HG03457 (cell line): Measurements from ENCODE around the gene DUSP7.

ENCODE experiments used
- ATAC-seq: cut with Tn5 transposase; IDR thresholded peaks from one replicate; pipeline ENCODE4 v1.9.1; 2021; ENCODE audit warnings: moderate number of reproducible peaks; ENCODE audit not compliant: unreplicated experiment

Gene DUSP7

GRCh38 chr3:52086976-52087663 lies 30.7 kb upstream of the DUSP7 start:
- no peak for ATAC-seq

DNA sequence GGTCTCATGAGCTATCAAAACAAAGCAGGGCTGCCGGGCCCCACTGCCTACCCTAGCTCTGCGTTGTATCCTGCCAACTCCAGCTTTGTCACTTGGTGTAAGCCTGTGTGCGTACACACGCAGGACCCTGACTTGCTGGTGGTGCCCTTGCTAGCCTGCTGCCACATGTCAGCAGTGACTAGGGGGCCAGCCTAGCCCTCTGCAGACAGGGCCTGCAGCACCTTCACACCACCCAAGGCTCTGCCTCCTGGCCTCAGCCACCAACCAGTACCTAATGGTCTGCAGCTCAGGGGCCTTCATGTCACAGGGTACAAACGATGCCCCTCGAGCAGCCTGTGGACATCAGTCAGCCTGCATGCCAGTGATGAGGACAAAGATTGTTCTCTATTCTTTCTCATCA lies 30.1 kb upstream of the DUSP7 start:
- no peak for ATAC-seq

GRCh38 chr3:52085681-52086282 lies 29.4 kb upstream of the DUSP7 start:
- no peak for ATAC-seq

DNA sequence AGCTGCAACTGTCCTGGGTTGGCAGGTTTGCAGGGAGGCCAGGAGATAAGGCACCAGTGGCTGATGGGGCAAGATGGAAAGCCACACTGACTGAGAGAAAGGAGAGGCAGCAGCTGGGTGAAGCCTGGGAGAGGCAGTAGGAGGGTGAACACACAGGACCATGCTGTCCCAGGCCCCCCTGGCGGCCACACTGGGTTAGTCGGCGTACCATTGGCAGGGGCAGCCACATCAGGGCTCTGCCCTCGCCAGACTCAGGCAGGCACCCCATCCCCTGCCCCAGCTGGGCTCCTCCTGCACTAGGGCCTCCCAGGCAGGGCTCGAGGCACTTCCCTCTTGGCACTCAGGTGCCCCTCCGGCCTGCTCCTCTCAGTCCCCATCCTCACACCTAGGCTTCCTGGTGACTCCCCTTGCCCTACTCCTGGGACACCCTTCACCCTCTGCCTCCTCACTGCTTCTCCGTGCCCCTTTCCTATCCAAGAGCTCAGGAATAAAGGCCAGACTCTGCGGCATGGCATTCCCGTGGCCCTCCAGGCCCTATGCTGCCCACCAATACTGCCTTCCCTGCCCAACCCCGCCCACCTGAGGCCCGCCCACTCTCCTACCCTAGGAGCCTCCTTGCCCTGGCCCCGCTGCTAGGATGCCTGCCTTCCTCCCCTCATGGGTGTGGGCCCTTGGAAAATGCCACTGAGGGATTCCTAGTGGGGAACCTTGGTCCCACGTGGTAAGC lies 28.7 kb upstream of the DUSP7 start:
- ATAC-seq, result no peak

GRCh38 chr3:52084216-52084945 lies 28.0 kb upstream of the DUSP7 start:
- no peak for ATAC-seq

DNA sequence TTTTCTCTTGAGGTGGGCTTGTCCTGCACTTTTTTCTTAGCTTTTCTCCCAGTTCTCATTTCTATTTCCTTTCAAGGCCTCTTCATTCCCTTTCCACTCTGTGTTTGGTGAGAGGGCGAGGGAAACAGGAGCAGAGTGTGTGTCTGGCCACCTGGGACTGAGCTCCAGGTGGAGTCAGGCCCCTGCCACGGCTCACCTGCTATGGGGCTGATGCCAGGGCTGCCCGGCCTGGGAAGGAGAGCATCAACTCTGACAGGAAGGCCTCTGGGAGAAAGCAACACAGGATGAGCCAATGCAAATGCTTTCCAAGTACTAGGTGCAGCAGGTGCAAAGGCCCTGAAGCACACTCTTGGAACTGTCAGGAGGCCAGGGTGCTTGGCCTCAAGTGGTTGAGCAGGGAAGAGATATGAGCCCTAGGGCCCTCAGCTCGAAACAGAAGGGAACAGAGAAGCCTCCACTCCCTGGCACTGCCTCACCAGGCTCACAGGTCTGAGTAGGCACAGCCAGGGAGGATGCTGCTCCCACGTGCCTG lies 27.3 kb upstream of the DUSP7 start:
- ATAC-seq, result no peak

DNA sequence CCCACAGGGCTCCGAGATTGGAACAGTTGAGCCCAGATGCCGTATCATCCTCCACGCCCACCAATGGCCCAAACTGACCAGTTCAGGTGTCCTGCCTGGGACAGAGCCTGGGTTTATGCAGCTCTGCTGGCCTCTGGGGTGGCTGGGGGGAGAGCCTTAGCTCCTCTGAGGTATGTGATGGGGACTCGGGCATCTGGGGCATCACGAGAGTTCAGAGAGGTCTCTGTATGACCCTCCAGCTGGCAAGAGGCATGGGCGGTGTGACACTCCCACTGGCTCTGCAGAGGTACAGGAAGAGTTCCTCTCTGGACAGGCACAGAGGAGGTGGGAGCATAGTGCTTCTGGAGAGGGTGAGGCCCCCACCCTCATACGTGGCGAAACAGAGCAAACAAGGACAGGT lies 26.6 kb upstream of the DUSP7 start:
- no peak for ATAC-seq

DNA sequence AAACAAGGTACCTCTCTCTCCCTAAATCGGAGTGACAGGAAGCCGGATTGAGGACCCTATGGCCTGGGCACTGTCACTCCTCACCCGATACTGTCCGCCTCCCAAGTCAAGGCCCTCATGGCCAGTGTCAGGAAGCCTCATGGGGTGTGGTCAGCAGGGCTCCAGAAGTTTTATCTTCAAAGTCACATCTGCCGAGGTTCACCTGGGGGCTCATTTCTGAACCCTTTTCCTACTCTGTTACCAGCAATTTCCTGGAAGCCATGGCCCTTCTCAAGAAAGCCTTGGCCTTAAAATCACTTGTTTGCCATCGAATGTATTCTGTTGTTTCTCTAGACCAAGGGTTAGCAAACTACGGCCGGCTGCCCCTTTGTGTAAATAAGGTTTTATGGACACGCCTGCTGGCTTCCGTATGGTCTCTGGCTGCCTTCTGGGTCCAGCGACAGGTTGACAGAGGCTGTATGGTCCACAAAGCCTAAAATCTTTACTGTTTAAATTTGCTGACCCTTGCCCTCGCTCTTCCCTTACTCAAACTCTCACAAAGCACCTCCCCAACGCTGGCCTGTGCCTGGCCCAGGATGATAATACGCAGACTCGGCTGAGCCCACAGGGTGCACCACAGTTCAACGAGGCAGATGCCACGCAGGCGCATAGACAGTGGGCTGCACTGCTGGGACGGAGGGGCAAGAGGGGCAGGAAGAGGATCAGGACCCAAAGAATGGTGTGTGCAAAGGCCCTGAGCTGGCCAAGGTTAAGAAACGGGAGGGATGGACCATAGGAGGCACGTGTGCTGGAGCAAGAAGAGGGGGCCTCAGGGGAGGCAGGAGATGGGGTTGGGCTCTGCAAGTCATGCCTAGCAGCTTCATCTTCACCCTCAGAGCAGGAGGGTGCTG lies 24.7 kb upstream of the DUSP7 start:
- ATAC-seq, result no peak

- no peak for ATAC-seq
Observed at GRCh38 chr3:52079958-52080357, 23.6 kb upstream of the DUSP7 start.

DNA sequence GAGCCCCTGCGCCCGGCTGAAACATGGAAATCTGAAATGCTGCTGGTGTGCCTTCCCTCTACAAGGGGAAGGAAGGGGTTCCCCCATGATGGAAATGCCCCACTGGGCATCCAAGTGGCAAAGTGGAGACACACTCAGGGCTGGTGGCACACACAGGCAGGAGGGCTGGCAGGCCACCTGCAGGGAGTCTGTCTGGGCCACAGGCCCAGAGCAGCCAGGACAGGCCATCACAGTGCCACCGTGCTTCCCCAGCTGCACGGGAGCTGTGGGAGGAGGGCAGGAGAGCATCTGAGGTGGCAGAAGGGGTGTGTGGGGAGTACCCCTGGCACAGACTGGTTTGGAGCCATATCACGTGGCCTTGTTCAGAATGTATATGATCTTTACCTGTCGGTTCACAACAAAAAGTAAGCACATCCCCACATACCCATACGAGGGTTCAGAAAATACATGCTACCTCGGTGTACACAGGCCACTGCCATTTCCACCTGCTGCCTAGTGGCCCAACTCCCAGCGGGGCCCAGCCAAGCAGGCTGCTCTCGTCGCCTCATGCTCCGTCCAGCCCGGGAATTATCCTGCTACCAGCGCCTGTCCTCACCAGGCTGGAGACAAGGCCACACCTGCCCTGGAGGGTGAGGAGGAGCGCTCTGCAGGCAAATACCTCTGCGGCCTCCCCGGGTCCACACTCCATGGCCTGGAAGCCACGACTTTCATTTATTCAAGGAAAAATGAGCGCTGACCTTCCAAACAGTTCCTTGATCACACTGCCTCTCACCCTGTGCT lies 22.6 kb upstream of the DUSP7 start:
- ATAC-seq, result no peak

GRCh38 chr3:52077925-52078324 lies 21.6 kb upstream of the DUSP7 start:
- ATAC-seq, result no peak

DNA sequence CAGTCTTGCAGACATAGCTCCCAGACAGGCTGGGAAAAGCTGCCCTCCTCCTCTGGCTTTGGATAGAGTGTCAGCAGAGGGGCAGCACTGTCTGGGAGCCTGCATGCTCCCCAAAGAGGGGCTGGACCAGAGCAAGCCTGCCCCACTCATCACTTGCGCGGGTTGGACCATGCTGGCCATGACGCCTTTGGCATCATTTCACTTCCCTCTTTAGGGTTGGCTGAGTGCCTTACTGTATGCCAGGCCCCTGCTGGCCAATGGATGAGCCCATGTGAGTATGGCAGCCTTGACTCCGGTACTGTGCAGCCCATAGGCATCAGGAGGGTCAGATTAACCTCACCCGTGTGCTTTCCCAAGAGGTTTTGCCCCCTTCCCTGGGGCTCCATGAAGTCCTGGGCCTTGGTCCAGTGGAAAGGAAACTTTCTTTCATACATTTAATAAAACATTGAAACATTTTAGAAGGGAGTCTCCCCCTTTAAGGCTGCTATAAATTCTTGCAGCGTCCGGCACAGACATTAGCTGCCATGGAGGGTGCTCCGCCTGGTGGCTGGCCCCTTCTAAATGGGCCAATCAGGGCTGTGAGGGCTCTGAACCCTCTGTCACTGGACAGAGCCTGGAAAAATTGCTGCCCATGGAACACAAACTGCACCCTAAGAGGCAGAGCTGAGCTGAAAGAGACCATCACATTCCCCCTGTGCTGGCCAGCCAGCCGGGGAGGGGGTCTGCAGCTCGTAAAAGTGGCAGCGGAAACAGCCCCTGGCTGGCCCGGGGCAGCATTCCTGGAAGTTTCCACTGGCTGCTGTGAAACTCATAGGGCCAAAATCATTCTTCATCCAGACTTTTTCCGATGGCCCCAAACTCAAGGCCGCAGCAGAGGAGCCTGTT lies 20.8 kb upstream of the DUSP7 start:
- no peak for ATAC-seq

GRCh38 chr3:52073490-52073889 lies 17.1 kb upstream of the DUSP7 start:
- ATAC-seq, result no peak

- ATAC-seq, result no peak
Observed at GRCh38 chr3:52072471-52072870, 16.1 kb upstream of the DUSP7 start.

- no peak for ATAC-seq
Observed at GRCh38 chr3:52072020-52072419, 15.6 kb upstream of the DUSP7 start.

DNA sequence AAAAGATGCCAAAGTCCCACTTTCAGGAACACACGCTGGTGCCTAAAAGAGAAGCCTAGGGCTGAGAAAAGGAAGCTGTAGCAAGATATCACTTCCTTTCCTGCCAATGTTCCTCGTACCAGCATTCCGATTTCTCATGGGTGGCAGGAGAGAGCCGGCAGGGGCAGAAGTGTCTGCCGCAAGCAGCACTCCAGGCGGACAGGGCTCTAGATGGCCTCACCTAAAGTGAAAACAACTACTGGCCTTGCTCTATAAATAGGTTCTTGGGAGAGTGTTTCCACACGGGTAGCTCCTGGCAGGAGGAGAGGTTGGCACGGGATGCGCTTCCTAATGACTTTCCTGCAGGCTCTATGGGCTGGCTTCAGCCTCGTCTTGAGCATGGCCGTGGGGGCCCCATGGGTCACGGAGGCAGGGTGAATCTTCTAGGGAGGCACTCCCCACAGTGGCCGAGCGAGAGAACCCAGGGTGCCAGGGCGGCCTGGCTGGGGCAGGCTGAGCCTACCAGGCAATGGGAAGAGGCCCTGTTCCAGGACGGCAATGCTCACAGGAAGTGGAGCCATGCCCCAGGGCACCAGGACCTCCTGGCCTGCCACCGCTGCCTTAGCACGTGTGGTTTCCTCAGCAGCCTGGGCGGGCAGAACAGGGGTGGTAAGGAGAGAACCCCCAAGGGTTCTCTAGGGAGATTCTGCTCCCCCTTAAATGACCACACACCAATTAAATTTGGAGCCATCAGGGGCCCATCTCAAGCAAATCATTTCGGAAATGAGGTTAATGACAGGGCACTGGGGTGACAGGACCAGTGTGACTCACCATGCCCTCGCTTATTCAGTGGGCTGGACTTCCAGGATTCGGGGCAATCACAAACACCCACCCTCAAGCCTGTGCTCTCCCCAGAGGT lies 14.6 kb upstream of the DUSP7 start:
- no peak for ATAC-seq

DNA sequence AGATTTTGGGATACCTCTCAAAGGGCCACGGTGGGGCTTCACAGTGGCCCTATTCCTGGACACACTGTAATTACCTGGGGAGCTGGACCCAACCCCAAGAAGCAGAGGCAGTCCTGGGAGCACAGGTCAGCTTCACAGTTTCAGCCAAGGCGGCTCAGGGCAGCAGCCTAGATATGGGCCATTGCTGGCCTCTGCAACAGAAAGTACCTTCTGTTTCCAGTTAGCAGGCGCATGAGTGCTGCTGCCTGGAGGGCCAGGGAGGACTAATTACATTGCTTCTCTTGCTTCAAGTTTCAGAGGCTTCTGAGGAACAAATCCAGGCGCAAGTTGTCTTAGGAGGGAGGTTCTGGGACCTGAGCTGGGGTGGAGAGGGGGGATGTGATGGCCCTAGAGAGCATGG lies 13.5 kb upstream of the DUSP7 start:
- ATAC-seq, result no peak

- ATAC-seq, result no peak
Observed at GRCh38 chr3:52069135-52069534, 12.8 kb upstream of the DUSP7 start.
